ENCODE data around the gene IGDCC3.
A peak's percentile ranks its signal among the peaks of the same experiment; 100 is the strongest.

The IGDCC3 gene

GRCh38 chr15:65328506-65329287 is 49.1 kb downstream of the IGDCC3 start:
- peaks cover 8% of the 10 kb centered on the region for H3K27me3 ChIP-seq (ENCODE audit: insufficient read depth, poor library complexity, severe bottlenecking)
- H3K4me3 ChIP-seq (replicated peaks; ENCODE audit: insufficient read depth, low read length), result no peak overlapping the region
- no peak overlapping the region for H3K27ac ChIP-seq (replicated peaks)
- DNase-seq (ENCODE audit: low read depth in 1 of 2, low spot score in 1 of 2), result no peak
- TF ChIP-seq, protein P1, sequence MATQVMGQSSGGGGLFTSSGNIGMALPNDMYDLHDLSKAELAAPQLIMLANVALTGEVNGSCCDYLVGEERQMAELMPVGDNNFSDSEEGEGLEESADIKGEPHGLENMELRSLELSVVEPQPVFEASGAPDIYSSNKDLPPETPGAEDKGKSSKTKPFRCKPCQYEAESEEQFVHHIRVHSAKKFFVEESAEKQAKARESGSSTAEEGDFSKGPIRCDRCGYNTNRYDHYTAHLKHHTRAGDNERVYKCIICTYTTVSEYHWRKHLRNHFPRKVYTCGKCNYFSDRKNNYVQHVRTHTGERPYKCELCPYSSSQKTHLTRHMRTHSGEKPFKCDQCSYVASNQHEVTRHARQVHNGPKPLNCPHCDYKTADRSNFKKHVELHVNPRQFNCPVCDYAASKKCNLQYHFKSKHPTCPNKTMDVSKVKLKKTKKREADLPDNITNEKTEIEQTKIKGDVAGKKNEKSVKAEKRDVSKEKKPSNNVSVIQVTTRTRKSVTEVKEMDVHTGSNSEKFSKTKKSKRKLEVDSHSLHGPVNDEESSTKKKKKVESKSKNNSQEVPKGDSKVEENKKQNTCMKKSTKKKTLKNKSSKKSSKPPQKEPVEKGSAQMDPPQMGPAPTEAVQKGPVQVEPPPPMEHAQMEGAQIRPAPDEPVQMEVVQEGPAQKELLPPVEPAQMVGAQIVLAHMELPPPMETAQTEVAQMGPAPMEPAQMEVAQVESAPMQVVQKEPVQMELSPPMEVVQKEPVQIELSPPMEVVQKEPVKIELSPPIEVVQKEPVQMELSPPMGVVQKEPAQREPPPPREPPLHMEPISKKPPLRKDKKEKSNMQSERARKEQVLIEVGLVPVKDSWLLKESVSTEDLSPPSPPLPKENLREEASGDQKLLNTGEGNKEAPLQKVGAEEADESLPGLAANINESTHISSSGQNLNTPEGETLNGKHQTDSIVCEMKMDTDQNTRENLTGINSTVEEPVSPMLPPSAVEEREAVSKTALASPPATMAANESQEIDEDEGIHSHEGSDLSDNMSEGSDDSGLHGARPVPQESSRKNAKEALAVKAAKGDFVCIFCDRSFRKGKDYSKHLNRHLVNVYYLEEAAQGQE (IDR thresholded peaks at IDR 0.05; ENCODE audit: insufficient replicate concordance, low read depth), result no peak
- TF ChIP-seq POLR2AphosphoS5 (IDR thresholded peaks at IDR 0.05; ENCODE audit: low read depth) (no peak), SPI1 (IDR thresholded peaks at IDR 0.05; ENCODE audit: borderline replicate concordance, low read depth) (no peak), GABPA (IDR thresholded peaks at IDR 0.05; ENCODE audit: low read depth) (no peak)
- TF ChIP-seq, protein P2, sequence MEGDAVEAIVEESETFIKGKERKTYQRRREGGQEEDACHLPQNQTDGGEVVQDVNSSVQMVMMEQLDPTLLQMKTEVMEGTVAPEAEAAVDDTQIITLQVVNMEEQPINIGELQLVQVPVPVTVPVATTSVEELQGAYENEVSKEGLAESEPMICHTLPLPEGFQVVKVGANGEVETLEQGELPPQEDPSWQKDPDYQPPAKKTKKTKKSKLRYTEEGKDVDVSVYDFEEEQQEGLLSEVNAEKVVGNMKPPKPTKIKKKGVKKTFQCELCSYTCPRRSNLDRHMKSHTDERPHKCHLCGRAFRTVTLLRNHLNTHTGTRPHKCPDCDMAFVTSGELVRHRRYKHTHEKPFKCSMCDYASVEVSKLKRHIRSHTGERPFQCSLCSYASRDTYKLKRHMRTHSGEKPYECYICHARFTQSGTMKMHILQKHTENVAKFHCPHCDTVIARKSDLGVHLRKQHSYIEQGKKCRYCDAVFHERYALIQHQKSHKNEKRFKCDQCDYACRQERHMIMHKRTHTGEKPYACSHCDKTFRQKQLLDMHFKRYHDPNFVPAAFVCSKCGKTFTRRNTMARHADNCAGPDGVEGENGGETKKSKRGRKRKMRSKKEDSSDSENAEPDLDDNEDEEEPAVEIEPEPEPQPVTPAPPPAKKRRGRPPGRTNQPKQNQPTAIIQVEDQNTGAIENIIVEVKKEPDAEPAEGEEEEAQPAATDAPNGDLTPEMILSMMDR (IDR thresholded peaks at IDR 0.05; ENCODE audit: insufficient read depth, low read length), result no peak

DNA sequence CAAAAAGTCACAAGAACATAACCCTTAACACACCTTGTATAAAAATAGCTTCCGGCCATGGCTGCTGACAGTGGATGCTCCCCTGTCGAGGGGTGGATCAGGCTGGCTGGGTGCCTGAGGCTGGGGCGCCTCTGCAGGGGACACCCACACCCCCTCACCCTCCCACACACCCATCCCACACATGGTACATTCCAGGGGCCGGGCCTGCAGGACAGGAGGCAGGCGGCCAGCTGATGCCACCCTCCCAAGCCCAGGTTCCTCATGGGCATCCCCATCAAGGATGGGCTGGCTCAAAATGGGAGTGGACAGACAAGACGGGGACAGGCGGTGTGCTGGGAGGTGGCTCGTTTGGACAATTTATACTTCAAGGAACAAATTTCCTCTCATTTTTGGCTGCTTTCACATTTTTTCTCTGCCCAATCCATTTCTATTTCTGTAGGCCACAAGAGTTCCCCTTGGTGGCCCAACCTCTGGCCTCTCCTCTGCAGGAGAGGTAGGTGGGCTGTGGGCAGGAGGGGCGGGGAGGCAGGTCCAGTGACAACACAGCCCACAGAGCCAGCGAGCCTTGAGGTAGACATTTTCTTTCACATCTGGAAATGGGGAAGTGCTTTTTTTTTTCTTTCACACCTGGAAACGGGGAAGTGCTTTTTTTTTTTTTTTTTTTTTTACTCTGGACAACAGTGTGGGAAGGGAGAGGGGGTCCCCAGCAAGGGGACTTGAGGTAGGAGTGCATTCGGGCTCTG is 50.0 kb downstream of the IGDCC3 start:
- TF ChIP-seq POLR2AphosphoS5 (IDR thresholded peaks at IDR 0.05; ENCODE audit: low read depth) (no peak), SPI1 (IDR thresholded peaks at IDR 0.05; ENCODE audit: borderline replicate concordance, low read depth) (peak; percentile 96), GABPA (IDR thresholded peaks at IDR 0.05; ENCODE audit: low read depth) (no peak)
- TF ChIP-seq, protein P2 (IDR thresholded peaks at IDR 0.05; ENCODE audit: insufficient read depth, low read length), result no peak
- no peak for DNase-seq (ENCODE audit: low read depth in 1 of 2, low spot score in 1 of 2)
- Histone ChIP-seq H3K27me3 (ENCODE audit: insufficient read depth, poor library complexity, severe bottlenecking) (peaks cover 9% of the 10 kb centered on the region), H3K4me3 (replicated peaks; ENCODE audit: insufficient read depth, low read length) (no peak overlapping the region), H3K27ac (replicated peaks) (no peak overlapping the region)

DNA sequence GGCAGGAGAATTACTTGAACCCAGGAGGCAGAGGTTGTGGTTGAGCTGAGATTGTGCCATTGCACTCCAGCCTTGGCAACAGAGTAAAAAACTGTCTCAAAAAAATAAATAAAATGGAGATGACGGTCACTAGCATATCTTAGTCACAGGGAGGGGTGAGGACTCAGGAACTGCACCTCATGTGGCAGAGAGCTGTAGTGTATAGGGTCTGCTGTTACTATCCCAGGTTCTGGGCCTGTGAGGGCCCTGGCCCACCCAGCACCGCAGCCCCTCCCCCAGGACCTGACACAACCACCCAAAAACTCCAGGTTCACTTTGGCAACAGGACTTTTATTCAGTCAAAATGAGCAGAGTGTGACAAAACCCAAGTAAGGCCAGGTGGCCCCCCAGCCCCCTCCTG is 51.0 kb downstream of the IGDCC3 start:
- H3K27ac ChIP-seq (replicated peaks), result no peak overlapping the region
- peaks cover 10% of the 10 kb centered on the region for H3K27me3 ChIP-seq (ENCODE audit: insufficient read depth, poor library complexity, severe bottlenecking)

More for the DNA sequence above, 51.0 kb downstream of the IGDCC3 start:
- no peak overlapping the region for H3K4me3 ChIP-seq (replicated peaks; ENCODE audit: insufficient read depth, low read length)
- TF ChIP-seq, protein P2 (IDR thresholded peaks at IDR 0.05; ENCODE audit: insufficient read depth, low read length), result no peak
- TF ChIP-seq SPI1 (IDR thresholded peaks at IDR 0.05; ENCODE audit: borderline replicate concordance, low read depth) (no peak), GABPA (IDR thresholded peaks at IDR 0.05; ENCODE audit: low read depth) (no peak), POLR2AphosphoS5 (IDR thresholded peaks at IDR 0.05; ENCODE audit: low read depth) (no peak)
- TF ChIP-seq, protein P1 (IDR thresholded peaks at IDR 0.05; ENCODE audit: insufficient replicate concordance, low read depth), result no peak
- DNase-seq (ENCODE audit: low read depth in 1 of 2, low spot score in 1 of 2), result no peak
